ENCODE data around the gene KLHL8.
"Not testable (repeated sequence)": the region's sequence is repeated elsewhere in the genome, so short reads cannot be mapped to it uniquely, and the experiment has no call there.

KLHL8 gene

DNA sequence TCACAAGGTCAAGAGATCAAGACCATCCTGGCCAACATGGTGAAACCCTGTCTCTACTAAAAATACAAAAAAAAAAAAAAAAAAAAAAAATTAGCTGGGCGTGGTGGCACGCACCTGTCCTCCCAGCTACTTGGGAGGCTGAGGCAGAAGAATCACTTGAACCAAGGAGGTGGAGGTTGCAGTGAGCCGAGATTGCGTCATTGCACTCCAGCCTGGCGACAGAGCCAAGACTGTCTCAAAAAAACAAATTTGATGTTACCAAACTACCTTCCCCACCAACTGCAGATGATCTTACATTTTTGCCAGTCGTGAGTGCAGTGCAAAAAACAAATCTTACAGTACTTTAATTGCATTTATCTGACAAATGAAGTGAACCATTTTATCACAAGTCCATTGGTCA lies 74.5 kb downstream of the KLHL8 start:
- ATAC-seq (replicated peaks); H3K9me3 Mint-ChIP-seq; DNase-seq; H3K4me3 Mint-ChIP-seq; H3K27me3 Mint-ChIP-seq; H3K4me1 Mint-ChIP-seq (ENCODE audit: low read depth in 2 of 2); H3K27ac Mint-ChIP-seq: not testable (repeated sequence)
- H3K36me3 Mint-ChIP-seq (ENCODE audit: insufficient read depth): peaks cover 20% of the 10 kb centered on the region

DNA sequence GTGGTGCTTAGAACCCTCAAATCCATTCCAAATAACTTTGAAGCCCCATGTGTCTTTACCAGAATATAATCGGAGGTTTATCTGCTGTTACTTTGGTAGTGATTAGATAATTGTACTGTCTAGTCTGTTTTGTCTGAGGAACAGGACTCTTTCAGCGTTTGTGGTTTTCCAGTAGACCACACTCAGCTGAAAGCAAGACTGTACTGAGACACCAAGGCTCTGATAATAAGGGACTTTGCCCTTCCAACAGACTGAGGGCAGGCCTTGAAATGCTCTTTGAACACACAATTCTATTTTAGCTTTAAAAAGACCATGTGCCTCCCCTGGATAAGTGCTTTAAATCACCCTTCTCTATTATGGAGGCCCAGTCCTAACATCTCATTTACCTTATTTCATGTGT lies 76.1 kb downstream of the KLHL8 start:
- Mint-ChIP-seq H3K36me3 (ENCODE audit: insufficient read depth) (peaks cover 19% of the 10 kb centered on the region), H3K9me3 (no peaks in the 10 kb centered on the region), H3K4me3 (no peak overlapping the region), H3K27ac (peak overlapping the region in 1 of 2 donors; percentile 59), H3K4me1 (ENCODE audit: low read depth in 2 of 2) (no peaks in the 10 kb centered on the region), H3K27me3 (no peaks in the 10 kb centered on the region)
- DNase-seq (no peak), ATAC-seq (replicated peaks) (no peak)

DNA sequence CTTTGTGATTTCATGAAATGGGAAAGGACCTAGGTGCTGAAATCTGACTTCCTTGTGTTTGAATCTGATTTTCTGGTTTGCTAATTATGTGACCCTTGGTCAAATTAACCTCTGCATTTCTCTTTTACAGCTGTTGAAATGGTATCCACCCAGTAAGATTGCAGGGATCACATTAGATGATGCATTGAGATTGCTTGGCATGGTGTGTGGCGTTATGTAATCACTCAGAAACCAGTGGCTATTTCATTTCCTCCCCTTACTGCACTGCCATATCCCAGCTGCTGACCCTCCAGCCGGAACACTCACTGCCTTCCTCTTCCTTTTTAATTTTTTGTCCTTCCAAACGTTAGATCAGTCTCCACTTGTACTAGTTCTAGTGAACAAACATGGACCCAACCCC lies 79.0 kb downstream of the KLHL8 start:
- no peaks in the 10 kb centered on the region for H3K9me3 Mint-ChIP-seq
- H3K4me1 Mint-ChIP-seq (ENCODE audit: low read depth in 2 of 2): no peaks in the 10 kb centered on the region
- H3K27ac Mint-ChIP-seq: peak overlapping the region; percentile 22 to 41
- no peak for DNase-seq
- no peaks in the 10 kb centered on the region for H3K27me3 Mint-ChIP-seq
- peaks cover 29% of the 10 kb centered on the region for H3K36me3 Mint-ChIP-seq (ENCODE audit: insufficient read depth)
- ATAC-seq (replicated peaks): no peak
- no peak overlapping the region for H3K4me3 Mint-ChIP-seq

- ATAC-seq (replicated peaks) (no peak), DNase-seq (no peak)
- no peaks in the 10 kb centered on the region for H3K9me3 Mint-ChIP-seq
- H3K27ac Mint-ChIP-seq: peak overlapping the region in 1 of 2 donors; percentile 1
- no peak overlapping the region for H3K4me3 Mint-ChIP-seq
- H3K4me1 Mint-ChIP-seq (ENCODE audit: low read depth in 2 of 2): no peaks in the 10 kb centered on the region
- H3K36me3 Mint-ChIP-seq (ENCODE audit: insufficient read depth): peaks cover 75% of the 10 kb centered on the region
- no peaks in the 10 kb centered on the region for H3K27me3 Mint-ChIP-seq
Observed at GRCh38 chr4:87134122-87134521, 86.3 kb downstream of the KLHL8 start.

GRCh38 chr4:87133183-87133582 lies 87.2 kb downstream of the KLHL8 start:
- no peaks in the 10 kb centered on the region for H3K4me1 Mint-ChIP-seq (ENCODE audit: low read depth in 2 of 2)
- ATAC-seq (replicated peaks): no peak
- no peak overlapping the region for H3K27ac Mint-ChIP-seq
- H3K9me3 Mint-ChIP-seq: no peaks in the 10 kb centered on the region
- H3K4me3 Mint-ChIP-seq: no peak overlapping the region
- peaks cover 78% of the 10 kb centered on the region for H3K36me3 Mint-ChIP-seq (ENCODE audit: insufficient read depth)
- DNase-seq: no peak
- H3K27me3 Mint-ChIP-seq: no peaks in the 10 kb centered on the region

DNA sequence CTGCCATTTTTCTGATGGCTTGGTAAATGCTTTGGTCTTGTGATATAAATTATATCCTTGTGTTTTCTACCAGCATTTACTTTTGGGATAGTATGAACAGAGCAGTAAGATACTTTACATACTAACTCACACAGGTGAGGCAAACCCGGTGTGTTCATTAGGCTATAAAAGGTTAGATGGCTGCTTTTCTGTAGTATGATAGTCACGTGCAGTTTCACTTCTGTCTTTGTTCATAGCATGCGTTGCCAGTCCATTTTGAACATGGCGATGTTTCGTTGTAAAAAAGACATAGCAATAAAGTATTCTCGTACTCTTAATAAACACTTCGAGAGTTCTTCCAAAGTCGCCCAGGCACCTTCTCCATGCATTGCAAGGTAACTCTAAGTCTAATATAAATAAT lies 88.4 kb downstream of the KLHL8 start:
- Mint-ChIP-seq H3K27ac (no peak overlapping the region), H3K4me3 (no peak overlapping the region), H3K4me1 (ENCODE audit: low read depth in 2 of 2) (no peaks in the 10 kb centered on the region), H3K27me3 (no peaks in the 10 kb centered on the region), H3K36me3 (ENCODE audit: insufficient read depth) (peaks cover 85% of the 10 kb centered on the region), H3K9me3 (no peaks in the 10 kb centered on the region)
- DNase-seq (no peak), ATAC-seq (replicated peaks) (no peak)

- no peak for DNase-seq
- no peaks in the 10 kb centered on the region for H3K4me1 Mint-ChIP-seq (ENCODE audit: low read depth in 2 of 2)
- H3K9me3 Mint-ChIP-seq: no peaks in the 10 kb centered on the region
- peak overlapping the region in 1 of 2 donors; percentile 71 for H3K27ac Mint-ChIP-seq
- H3K27me3 Mint-ChIP-seq: no peaks in the 10 kb centered on the region
- peaks cover 87% of the 10 kb centered on the region for H3K36me3 Mint-ChIP-seq (ENCODE audit: insufficient read depth)
- no peak for ATAC-seq (replicated peaks)
- no peak overlapping the region for H3K4me3 Mint-ChIP-seq
Observed at GRCh38 chr4:87130985-87131703, 89.3 kb downstream of the KLHL8 start.

- Mint-ChIP-seq H3K4me3 (no peak overlapping the region), H3K9me3 (no peaks in the 10 kb centered on the region), H3K27me3 (no peaks in the 10 kb centered on the region), H3K4me1 (ENCODE audit: low read depth in 2 of 2) (no peaks in the 10 kb centered on the region), H3K36me3 (ENCODE audit: insufficient read depth) (peaks cover 83% of the 10 kb centered on the region), H3K27ac (peak overlapping the region; percentile 59 to 69)
- ATAC-seq (replicated peaks): no peak
- DNase-seq: no peak
Observed at GRCh38 chr4:87129681-87130080, 90.7 kb downstream of the KLHL8 start.

GRCh38 chr4:87128006-87128705 lies 92.3 kb downstream of the KLHL8 start:
- DNase-seq (no peak), ATAC-seq (replicated peaks) (no peak)
- Mint-ChIP-seq H3K4me1 (ENCODE audit: low read depth in 2 of 2) (no peaks in the 10 kb centered on the region), H3K9me3 (no peaks in the 10 kb centered on the region), H3K27ac (peak overlapping the region in 1 of 2 donors; percentile 42), H3K4me3 (no peak overlapping the region), H3K36me3 (ENCODE audit: insufficient read depth) (peaks cover 77% of the 10 kb centered on the region), H3K27me3 (no peaks in the 10 kb centered on the region)

DNA sequence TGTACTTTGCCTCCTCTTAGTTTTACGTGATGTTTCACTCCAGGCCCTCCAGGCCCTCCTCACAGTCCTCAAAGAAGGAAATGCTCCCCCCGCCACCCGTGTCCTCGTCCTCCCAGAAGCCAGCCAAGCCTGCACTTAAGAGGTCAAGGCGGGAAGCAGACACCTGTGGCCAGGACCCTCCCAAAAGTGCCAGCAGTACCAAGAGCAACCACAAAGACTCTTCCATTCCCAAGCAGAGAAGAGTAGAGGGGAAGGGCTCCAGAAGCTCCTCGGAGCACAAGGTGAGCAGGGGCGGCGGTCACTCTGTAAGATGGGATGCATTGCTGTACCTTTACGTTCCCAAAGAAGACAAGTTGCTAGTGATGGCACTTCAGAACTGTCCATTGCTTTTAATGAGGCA lies 94.4 kb downstream of the KLHL8 start:
- H3K4me1 Mint-ChIP-seq (ENCODE audit: low read depth in 2 of 2): peaks cover 2 to 7% of the 10 kb centered on the region in 2 donors
- no peaks in the 10 kb centered on the region for H3K9me3 Mint-ChIP-seq
- H3K4me3 Mint-ChIP-seq: no peak overlapping the region
- no peak for ATAC-seq (replicated peaks)
- DNase-seq: no peak
- peaks cover 61% of the 10 kb centered on the region for H3K36me3 Mint-ChIP-seq (ENCODE audit: insufficient read depth)
- H3K27me3 Mint-ChIP-seq: no peaks in the 10 kb centered on the region
- H3K27ac Mint-ChIP-seq: peak overlapping the region in 1 of 2 donors; percentile 5

DNA sequence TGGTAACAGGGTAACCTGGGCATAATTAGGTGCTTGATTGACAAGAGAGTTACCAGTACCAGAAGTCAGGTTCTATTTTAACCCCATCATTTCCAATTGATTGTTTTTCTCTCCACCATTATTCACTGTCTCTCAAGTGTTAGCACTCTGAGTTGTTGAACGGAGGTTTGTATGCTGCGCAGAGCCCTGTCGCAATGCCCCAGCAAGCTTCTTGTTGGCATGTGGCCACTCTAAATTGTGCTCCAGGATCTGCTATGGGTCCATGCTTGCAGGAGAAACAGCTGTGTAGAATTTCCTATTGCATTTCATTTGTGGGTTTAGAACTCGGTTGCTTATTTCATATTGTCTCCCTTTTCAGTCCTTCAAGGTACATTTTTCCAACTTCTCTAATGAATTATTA lies 98.2 kb downstream of the KLHL8 start:
- Mint-ChIP-seq H3K36me3 (ENCODE audit: insufficient read depth) (peaks cover 43% of the 10 kb centered on the region), H3K9me3 (no peaks in the 10 kb centered on the region), H3K27me3 (no peaks in the 10 kb centered on the region), H3K4me3 (no peak overlapping the region), H3K27ac (peak overlapping the region in 1 of 2 donors; percentile 69), H3K4me1 (ENCODE audit: low read depth in 2 of 2) (peaks cover 11 to 15% of the 10 kb centered on the region in 2 donors)
- DNase-seq (no peak), ATAC-seq (replicated peaks) (no peak)

GRCh38 chr4:87121341-87122065 lies 98.9 kb downstream of the KLHL8 start:
- DNase-seq (no peak), ATAC-seq (replicated peaks) (no peak)
- Mint-ChIP-seq H3K27me3 (no peaks in the 10 kb centered on the region), H3K27ac (peak overlapping the region; percentile 19 to 69), H3K9me3 (no peaks in the 10 kb centered on the region), H3K4me1 (ENCODE audit: low read depth in 2 of 2) (peaks cover 11 to 17% of the 10 kb centered on the region in 2 donors), H3K4me3 (no peak overlapping the region), H3K36me3 (ENCODE audit: insufficient read depth) (peaks cover 38% of the 10 kb centered on the region)

DNA sequence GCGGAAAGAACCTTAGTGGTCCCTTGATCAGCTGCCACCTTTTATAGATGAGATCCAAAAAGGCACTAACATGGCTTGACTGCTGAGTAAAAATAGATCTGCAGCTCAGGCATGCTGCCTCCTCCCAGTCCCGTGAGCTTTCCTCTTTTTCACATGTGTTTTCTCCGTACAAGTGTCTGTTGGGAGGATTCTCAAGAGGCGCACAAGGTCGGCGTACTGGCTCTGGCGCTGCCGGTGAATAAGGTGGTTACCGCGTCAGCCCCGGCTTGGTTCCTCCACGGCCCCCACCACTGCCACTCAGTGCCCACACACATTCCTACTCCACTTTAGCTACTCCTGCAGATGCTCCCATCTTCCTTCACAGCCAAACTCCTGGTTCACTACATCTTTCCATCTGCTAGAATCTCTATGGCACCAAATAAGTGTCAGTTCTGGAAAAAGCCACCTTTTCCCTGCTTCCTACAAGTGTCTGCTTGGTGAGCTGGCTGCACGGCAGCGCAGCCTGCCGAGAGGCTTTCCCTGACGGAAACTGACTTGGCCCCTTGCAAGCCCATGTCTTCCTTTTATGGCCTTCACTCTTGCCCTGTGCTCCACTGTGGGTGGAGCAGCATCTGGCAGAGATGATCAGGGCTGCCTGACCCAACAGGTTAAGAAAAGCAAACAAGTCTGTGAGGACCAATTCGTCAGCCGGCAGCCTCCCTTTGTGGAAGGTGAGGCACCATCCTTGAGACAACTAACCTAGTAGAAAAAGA lies 99.8 kb downstream of the KLHL8 start:
- H3K9me3 Mint-ChIP-seq: no peaks in the 10 kb centered on the region
- no peak for DNase-seq
- H3K36me3 Mint-ChIP-seq (ENCODE audit: insufficient read depth): peaks cover 41% of the 10 kb centered on the region
- H3K27ac Mint-ChIP-seq: peak overlapping the region in 1 of 2 donors; percentile 69
- no peaks in the 10 kb centered on the region for H3K27me3 Mint-ChIP-seq
- ATAC-seq (replicated peaks): no peak
- no peak overlapping the region for H3K4me3 Mint-ChIP-seq
- H3K4me1 Mint-ChIP-seq (ENCODE audit: low read depth in 2 of 2): peaks cover 11 to 17% of the 10 kb centered on the region in 2 donors
